Amniotic stem cell (primary cell): ENCODE results near the gene MLIP.
"Not testable (repeated sequence)": the region's sequence is repeated elsewhere in the genome, so short reads cannot be mapped to it uniquely, and the experiment has no call there.

ENCODE experiments used
- DNase-seq: peaks from one replicate; lab custom pipeline; 2025; lab: John Stamatoyannopoulos, UW

Gene MLIP, protein sequence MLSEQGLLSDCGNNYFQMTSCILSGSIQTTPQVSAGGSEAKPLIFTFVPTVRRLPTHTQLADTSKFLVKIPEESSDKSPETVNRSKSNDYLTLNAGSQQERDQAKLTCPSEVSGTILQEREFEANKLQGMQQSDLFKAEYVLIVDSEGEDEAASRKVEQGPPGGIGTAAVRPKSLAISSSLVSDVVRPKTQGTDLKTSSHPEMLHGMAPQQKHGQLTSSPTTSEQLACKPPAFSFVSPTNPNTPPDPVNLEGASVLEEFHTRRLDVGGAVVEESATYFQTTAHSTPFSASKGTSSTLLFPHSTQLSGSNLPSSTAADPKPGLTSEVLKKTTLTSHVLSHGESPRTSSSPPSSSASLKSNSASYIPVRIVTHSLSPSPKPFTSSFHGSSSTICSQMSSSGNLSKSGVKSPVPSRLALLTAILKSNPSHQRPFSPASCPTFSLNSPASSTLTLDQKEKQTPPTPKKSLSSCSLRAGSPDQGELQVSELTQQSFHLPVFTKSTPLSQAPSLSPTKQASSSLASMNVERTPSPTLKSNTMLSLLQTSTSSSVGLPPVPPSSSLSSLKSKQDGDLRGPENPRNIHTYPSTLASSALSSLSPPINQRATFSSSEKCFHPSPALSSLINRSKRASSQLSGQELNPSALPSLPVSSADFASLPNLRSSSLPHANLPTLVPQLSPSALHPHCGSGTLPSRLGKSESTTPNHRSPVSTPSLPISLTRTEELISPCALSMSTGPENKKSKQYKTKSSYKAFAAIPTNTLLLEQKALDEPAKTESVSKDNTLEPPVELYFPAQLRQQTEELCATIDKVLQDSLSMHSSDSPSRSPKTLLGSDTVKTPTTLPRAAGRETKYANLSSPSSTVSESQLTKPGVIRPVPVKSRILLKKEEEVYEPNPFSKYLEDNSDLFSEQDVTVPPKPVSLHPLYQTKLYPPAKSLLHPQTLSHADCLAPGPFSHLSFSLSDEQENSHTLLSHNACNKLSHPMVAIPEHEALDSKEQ

DNA sequence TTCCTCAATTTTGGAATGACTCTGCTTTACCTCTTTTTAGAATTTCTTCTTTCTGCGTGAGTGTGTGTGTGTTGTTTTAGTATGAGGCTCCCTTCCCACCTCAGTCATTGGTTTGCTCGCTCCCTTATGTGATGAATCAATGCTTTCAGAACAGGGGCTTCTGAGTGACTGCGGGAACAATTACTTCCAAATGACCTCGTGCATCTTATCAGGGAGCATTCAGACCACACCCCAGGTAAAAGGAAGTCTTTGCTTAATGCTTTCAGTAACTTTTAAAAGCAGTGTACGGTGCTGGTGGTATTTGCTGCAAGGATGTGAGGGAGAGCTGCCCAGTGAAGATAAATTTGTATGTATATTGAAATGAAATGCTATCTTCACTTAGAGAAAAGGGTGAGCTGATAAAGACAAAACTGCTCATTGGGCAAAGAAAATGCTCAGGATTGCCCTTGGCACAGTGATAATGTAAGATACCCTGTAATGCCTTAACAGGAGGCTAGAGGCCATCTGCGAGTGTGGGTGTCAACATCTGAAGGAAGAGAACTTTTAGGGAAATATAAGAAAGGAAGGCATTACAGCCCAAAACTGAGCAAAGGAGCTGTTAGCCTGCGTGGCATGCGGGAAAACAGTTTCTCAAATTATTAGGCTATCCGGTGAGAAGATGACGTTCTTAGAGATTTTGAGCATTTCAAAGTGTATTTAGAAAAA is at the start of gene MLIP:
Gene MLIP (plus strand): TSS at position 103 of the 705 bp plus-strand sequence. CDS start 37 bp downstream, at position 140.
- no peak for DNase-seq

DNA sequence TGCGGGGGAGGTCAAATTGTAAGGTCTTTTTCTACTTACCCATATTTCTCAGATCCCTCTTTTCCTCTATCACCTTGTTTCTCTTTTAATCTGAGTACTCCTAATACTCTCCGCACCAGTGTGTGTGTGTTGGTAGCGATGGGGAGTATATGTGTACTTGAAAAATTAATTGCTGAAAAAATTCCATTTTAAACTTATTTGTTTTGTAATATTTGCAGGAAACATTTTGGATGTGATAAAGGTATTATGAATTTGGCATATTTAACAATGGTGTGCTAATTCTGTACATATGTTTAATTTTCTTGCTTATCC is 48.1 kb upstream of the MLIP start:
- no peak for DNase-seq

DNA sequence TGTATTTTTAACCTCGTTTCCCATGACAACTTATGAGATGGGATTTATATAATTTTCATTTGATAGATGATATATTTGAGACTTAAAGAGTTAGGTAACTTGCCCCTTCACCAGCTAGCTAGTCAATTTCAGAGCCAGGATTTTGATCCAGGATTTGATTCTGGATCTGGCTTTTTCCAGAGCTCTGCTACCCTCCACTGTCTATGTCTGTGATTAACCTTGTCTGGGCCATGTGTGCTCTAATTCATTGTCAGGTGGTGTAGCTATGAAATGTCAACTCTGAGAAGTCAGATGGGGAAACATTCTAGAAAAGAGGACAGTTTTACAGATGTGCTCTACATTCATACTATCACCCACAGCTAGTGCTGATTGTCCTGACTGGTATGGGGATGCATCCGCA is 42.5 kb upstream of the MLIP start:
- DNase-seq: no peak

DNA sequence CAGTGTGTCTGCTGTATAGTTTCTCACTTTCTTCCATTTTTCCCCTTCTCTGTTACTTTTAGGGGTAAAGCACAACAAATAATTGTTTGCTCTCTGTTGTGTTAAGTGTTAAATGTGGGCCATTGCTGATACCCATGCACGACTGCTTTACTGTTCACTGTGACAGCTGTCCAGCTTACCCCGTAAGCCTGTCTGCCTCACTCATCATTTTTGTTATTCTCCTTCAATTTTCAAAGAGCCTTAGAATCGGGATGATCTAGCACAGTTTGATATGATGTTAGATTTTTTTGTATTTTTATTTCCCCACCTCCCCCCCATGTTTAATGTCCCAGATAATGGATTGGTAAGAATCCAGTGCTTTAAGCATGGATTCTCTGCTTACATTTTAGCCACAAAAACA is 41.2 kb upstream of the MLIP start:
- DNase-seq: no peak

DNA sequence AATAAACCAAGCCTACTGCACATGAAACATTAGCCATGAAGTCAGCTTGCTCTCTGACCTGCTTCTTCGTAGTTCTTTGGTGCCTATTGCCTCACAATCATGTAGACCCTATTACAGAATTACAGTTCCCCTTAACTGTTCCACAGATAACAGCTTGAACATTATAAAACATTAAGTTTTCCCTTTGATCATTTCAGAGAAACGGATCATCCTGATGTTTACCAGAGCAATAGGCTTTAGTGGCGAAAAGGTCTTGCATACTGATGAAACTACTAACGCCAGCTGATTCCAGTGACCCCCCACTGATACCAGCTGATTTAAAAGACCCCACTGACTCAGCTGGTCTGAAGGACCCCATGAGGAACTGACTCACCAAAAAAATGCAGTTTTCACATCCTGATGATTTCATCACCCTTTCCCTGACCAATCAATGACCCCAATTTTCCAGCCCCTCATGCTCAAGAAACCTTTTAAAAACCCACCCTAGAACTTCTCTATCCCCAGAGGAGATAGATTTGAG is 39.4 kb upstream of the MLIP start:
- DNase-seq: no peak

DNA sequence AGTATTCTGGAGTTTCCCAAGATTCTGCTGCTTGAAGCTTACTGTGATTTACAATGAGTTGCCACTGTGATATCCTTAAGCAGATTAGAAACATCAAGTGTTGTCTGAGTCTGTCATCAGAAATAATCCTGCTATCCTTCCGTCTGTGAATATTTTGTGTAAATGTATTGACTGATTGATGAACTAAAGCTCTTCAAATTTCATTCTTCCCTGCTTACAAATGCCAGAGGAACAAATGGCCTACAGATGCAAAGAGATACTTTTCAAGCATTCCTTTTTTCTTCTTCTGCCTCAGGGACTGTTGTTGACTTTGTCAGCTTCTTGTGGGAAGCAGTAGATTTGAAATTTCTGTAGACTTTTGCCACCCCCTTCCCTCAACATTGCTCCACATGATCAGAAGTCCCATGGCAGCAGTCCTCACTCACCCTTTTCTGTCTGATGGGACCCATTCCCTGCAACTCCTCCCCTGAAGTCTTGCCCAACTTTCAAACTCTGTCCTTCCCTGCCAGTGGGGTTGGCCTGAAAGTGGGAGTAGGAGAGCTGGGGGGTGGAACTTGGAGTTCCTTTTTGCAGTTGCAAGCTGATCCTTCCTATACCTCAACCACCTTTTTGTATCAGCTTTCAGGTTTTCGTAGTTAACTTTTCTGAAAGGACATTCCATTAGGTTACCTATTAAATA is 38.5 kb upstream of the MLIP start:
- DNase-seq: no peak

DNA sequence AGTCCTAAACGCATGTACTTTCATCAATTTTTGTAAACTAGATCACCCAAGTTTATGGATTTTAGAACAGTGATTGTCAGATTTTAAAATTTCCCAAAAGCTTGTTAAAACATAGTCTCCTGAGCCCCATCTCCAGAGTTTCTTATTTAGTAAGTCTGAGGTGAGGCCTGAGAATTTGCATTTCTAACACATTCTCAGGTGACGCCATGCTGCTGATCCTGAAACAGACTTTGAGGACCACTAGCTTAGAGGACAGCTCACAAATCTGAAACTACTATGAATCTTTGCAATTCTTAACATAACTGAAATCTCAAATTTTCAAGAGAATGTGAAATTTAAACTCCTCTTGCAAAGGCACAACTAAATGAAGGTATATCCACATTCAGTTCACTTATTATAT is 37.8 kb upstream of the MLIP start:
- DNase-seq: no peak

DNA sequence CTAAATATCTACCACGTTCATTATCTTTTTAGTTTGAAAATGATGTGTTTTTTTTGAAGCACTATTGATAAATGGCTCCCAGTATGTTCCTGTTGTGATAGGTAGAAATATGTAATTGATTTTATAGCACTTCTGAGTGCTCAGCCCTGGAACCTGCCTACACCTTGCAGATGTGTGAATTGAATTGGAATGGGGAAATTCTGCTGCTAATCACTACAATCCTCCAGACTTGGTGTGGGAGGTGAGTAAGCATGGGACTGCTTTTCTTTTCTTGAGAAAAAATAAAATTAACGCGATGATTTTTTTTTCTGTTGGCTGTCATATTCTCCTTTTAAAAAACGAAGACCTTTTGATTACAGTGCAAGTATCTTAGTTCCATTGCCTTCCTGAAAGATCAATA is 37.1 kb upstream of the MLIP start:
- DNase-seq: no peak

DNA sequence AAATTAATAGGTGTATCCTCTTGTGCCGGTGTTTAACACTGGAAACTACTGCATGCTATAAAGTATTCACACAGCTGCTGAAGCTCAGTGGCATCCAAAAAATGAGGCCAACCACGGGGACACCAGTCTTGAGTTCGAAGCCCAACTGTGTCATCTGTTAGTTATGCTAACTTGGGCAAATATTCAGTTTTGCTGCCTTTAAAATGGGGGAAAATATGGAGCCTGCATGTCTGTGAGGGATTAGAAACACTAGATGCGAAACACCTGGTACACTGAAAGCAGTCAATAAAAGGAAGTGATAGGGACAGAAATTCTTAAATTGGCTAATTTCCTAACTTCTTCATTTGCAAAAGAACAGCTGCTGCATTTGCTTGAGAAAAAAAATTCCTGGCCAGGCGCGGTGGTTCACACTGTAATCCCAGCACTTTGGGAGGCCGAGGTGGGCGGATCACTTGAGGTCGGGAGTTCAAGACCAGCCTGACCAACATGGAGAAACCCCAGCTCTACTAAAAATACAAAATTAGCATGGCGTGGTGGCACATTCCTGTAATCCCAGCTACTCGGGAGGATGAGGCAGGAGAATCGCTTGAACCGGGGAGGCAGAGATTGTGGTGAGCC is 36.6 kb upstream of the MLIP start:
- DNase-seq: no peak

DNA sequence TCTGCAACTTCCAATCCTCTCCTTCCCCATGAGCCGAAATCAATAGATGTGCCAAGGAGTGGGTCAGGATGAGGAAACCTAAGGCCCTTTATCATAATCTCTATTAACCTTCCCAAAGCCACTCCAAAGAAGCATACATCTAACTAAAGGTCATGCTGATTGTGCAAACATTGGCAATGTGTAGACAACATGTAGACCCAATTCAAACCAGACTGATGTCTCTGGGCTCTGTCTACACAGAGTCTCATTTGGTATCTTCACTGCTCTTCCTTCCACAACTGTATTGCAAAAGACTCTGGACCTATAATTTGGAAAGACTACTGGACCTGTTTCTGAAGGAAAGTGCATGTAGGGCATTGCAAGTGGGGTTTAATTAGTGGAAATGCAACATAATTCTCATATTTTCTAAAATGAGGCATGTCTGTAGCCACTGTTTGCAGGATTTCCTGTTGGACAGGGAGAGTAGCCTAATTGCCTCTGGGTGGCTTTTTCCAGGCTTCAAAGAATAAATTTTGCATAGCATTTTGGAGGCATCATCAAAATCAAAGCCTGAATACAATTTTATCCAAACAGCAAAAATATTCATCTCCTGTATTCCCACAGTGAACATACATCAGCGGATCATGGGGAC is 35.0 kb upstream of the MLIP start:
- no peak for DNase-seq

DNA sequence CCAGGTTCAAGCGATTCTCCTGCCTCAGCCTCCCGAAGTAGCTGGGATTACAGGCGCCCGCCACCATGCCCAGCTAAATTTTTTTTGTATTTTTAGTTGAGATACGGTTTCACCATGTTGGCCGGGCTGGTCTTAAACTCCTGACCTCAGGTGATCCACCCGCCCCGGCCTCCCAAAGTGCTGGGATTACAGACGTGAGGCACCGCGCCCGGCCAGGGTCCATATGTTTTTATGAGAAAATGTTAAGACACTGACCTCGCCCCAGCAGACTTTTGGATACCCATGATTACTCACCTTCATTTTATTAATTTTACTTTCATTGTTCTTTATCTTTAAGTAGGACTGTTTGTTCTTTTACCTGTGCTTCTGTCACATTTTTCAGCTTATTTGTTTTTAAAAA is 29.7 kb upstream of the MLIP start:
- not testable (repeated sequence) for DNase-seq

DNA sequence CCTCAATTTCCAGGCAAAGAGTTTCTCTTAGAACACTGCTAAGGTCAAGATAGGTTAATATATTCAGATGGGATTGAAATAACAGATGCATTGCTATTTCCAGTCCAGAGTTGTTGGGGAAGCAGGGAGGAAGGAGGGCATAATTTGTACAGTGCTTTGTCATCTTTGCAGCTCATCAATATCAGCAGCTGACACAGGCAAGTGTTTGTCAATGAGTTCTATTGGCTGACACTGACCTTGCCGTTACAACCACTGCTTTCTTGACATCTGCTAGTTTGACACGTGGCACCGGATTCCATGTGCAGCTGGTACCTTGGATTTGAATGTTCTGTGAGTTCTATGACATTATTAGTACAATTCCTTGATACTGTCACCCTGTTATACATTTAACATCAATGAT is 28.0 kb upstream of the MLIP start:
- no peak for DNase-seq

DNA sequence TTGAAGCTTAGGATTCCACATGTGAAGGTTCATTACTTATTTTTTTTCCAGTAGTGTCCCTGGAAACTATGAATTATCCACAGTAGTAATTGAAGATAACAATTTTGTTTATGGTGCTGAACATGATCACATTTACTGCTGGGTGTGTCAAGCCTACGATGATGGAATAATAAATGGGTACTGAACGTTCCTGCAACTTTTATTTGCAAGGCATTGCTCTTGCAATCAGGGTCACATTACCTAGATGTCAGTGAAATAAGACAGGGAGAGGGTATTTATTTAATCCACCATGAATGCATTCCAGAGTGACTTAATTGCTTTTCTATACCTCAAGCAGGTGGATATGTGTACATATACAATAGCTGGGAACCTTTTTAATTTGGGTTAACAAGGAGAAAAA is 27.0 kb upstream of the MLIP start:
- no peak for DNase-seq

DNA sequence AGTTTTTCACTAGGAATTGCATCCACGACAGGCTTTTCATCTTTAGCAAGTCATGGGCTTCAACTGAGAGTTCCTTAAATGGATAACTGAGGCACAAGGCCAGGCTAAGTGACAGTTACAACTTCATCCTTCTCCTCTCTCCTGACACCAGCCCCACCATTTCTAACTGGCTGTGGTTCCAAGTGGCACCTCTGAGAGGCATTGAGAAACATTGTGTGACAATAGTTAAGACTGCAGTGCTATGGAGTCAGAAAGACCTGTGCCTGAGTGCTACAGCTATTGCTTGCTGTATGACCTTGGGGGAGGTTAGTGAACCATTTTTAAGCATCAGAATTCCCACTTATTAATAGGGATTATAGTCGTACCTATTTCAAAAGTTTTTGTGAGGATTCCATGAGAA is 26.2 kb upstream of the MLIP start:
- no peak for DNase-seq

DNA sequence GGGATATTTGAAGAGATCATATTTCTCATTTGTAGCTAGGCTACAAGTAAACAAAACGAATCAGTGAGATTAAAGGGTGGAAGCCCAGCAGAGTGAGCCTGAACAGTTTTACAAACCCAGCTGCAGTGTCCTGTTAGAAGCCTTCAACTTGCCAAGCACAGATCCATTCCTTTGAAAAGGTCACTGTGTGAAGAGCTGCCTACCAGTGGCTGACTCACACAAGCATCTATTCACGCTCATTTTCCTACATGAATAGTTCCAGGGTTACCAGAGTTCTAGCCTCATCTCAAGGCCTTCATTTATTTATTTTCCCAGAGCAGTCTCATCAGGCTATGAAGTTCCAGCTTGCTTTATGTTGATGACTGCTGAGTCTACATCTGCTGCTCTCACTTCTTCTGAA is 25.7 kb upstream of the MLIP start:
- DNase-seq: peak; percentile 78

DNA sequence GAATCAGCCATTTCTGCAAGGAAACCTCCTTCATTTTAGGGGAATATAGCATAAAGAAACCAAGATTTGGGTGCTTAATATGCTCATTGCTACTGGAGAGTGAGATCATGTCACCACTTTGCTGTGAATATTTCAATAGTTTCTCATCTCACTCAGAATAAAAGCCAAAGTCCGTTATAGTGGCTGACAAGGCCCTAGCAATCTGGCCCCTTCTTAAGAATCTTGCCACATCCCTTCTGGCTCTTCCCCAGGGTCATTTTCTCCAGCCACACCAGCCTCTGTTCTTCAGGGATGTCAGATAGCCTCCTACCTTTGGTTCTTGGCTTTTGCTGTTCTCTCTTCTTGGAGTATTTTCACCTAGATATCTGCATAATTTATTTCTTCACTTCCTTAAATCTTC is 24.8 kb upstream of the MLIP start:
- no peak for DNase-seq

DNA sequence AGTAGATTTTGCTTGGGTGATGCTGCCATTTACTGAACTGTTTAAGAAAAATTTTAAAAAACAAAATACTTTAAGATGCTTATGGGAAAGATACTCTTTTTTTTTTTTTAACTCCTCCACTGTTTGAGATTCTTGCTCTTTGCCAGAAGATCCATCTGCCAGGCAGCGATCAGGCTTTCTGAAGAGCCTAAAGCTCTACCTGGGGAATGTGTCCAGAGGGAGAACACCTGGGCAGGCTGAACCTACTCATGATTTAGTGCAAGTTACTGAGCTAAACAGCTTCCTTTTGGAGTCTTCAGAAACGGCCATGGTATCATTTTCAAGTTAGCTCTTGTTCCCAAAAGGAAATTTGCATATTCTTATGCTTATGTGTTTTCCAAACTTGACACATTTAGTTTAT is 23.5 kb upstream of the MLIP start:
- DNase-seq: no peak

DNA sequence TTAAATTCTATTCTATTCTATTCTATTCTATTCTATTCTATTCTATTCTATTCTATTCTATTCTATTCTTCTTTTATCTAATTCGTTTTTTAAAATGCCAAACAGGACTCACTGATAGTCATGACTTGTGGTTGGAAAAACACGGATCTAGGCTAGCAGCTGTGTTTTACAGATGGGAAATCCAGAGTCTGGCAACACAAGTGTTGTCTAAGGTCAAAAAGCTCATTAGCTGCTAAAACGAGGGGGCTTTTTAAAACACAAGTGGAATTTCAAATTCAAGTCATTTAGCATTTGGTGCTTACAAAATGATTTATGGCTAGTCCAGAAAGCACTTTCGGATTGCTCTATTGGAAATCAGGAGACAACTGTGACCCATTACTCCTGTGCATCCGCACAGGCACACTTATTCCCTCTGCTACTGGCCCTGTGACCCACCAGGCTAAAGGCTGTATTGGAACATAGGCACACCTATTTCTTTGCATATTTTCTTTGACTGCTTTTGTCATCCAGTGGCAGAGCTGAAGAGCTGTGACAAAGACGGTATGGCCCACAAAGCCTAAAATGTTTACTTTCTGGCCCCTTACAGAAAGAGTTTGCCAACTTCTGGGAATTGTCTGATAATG is 17.8 kb upstream of the MLIP start:
- no peak for DNase-seq

DNA sequence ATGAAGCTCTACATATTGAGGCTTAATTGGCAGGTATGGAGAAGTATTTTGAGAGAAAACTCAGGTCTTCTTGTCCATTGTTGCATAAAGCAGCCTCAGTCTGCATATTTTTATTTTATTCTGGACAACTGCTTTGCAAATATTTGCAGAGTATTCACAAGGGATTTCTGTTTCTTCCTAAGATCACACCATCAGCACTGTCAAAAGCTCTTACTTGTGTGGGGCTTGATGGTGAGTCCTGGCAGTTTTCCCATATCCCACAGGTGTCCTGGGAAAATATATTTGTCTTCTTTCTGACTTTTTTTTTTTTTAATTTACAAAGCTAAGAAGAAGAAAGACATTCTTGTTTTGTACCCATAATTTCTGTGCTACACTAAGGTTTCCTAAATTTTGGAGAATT is 16.9 kb upstream of the MLIP start:
- no peak for DNase-seq

DNA sequence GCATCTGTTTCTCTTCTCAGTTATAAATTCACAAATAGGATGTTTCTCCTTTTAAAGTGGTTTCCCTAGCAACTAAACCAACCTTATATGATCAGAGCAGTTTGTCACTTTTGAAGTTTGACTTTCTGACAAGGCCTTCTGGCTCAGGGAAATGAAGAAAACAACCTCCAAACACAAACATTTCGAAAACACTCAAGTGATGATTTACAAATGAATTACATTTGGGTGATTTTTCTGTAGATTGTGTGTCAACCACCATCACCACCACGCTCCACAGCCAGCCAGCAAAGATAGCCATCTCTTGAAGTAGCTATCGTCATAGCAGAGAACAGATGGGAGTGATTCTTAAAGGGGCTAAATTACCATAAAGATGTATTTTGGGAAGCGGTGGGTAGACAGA is 16.5 kb upstream of the MLIP start:
- DNase-seq: no peak
